ENCODE measurements around the gene U2AF1L4. TPM values are rescaled to one million over a fixed set of nuclear protein-coding genes. Genes with fewer than 3 reads are reported as not detected.
A peak's percentile ranks its signal among the peaks of the same experiment; 100 is the strongest.

U2AF1L4 gene
- total RNA-seq, 1 donor from 2014 or later = 6.6 TPM

DNA sequence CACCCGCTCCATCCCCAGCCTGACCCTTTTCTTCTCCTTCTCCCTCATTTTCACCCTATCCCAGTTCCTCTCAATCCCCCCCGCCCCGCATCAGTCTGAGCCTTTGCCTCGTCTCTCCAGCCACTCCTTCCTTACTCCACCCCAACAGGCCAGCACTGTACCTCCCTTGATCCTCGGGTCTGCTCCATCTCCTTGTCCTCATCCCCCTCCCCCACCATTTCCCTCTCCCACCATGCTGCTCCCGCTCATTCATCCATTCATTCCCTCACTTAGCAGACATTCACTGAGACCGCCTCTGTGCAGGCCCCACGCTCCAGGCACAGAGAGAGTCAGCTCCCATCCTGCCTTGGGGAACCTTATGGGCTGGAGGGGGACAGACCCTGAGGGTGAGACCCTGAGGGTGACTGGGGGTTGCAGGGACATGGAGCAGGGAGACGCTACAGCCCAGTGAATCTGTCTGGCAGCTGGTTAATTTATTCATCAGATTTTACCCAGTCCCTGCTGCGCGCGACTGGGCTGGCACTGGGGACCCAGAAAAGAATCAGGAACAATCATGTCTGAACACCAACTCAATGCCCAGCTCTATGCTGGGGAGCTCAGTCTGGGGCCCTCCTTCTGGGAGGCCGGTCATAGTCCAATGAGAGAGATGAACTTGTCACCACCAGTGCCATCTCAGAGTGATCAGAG lies 31.0 kb upstream of the U2AF1L4 start:
- Histone ChIP-seq H3K27ac (peak overlapping the region; percentile 46), H3K4me1 (peaks cover 20% of the 10 kb centered on the region), H3K9me3 (no peaks in the 10 kb centered on the region), H3K4me3 (peak overlapping the region; percentile 57 to 87), H3K27me3 (no peaks in the 10 kb centered on the region), H3K36me3 (peaks cover 0 to 17% of the 10 kb centered on the region in 2 donors)
- TF ChIP-seq, protein P1, sequence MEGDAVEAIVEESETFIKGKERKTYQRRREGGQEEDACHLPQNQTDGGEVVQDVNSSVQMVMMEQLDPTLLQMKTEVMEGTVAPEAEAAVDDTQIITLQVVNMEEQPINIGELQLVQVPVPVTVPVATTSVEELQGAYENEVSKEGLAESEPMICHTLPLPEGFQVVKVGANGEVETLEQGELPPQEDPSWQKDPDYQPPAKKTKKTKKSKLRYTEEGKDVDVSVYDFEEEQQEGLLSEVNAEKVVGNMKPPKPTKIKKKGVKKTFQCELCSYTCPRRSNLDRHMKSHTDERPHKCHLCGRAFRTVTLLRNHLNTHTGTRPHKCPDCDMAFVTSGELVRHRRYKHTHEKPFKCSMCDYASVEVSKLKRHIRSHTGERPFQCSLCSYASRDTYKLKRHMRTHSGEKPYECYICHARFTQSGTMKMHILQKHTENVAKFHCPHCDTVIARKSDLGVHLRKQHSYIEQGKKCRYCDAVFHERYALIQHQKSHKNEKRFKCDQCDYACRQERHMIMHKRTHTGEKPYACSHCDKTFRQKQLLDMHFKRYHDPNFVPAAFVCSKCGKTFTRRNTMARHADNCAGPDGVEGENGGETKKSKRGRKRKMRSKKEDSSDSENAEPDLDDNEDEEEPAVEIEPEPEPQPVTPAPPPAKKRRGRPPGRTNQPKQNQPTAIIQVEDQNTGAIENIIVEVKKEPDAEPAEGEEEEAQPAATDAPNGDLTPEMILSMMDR (IDR thresholded peaks at IDR 0.05) = no peak
- TF ChIP-seq POLR2A (IDR thresholded peaks at IDR 0.05) = no peak
- TF ChIP-seq POLR2AphosphoS5 (IDR thresholded peaks at IDR 0.05; ENCODE audit: insufficient read depth in 1 of 2, low read depth in 1 of 2) = no peak
- intact Hi-C loops (cut with DNase I) = loop anchor here (10.0 kb wide), 1 partner anchor 159 kb away; the partner anchor contains the start of gene LRFN3
- no peak for DNase-seq (ENCODE audit: extremely low spot score in 2 of 2)

DNA sequence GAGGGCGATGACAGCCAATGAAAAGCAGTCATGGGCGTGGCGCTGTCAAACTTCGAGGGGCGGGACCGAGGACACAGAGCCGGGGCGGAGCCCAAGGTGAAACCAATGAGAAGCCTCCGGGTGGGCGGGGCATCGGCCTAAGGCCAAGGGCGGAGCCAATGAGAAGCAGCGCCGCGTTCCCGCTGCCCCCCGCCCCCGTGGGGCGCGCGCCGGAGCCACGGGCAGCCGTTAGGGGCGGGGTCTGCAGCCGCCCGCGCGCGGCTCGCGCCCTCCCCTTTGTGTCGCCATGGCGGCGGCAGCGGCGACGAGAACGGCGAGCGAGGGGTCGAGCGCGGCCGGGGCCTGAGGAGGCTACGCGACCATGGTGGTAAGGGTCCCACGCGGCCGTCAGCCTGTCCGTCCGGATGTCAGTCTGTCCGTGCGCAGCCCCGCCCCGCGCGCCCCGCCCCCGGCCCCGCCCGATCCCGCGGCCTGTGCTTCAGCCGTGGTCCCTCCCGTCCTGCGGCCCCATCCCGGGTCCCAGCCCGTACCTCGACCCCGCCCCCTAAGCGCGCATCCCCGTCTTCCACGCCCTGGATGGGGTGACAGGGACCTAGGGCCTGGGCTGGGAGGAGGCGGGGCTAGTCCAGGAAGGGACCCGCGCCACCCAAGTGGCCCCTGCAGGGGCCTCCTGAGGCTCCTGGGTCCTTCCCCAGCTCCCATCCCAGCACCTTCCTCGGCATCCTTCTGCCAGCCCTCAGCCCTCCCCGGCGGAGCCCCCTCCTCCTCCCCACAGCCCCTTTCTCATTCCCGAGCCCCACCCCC lies 30.3 kb upstream of the U2AF1L4 start, which contains the start of gene ARHGAP33:
Gene ARHGAP33, plus strand, starts transcription at position 267 of the 804 bp plus-strand sequence. Its CDS starts 95 bp downstream, at position 362.
- Histone ChIP-seq H3K36me3 (peaks cover 0 to 9% of the 10 kb centered on the region in 2 donors), H3K9me3 (no peaks in the 10 kb centered on the region), H3K27me3 (no peaks in the 10 kb centered on the region), H3K4me3 (peak within 1 kb of the TSS; percentile 57 to 87), H3K27ac (peak within 1 kb of the TSS; percentile 46), H3K4me1 (peaks cover 20% of the 10 kb centered on the region)
- DNase-seq (ENCODE audit: extremely low spot score in 2 of 2) = peak in 1 of 2 donors; percentile 93
- intact Hi-C loops (cut with DNase I) = loop anchor here (10.0 kb wide), 1 partner anchor 159 kb away; the partner anchor contains the start of gene LRFN3
- TF ChIP-seq POLR2A (IDR thresholded peaks at IDR 0.05) (no peak), POLR2AphosphoS5 (IDR thresholded peaks at IDR 0.05; ENCODE audit: insufficient read depth in 1 of 2, low read depth in 1 of 2) (peak in 1 of 2 donors; percentile 38)

DNA sequence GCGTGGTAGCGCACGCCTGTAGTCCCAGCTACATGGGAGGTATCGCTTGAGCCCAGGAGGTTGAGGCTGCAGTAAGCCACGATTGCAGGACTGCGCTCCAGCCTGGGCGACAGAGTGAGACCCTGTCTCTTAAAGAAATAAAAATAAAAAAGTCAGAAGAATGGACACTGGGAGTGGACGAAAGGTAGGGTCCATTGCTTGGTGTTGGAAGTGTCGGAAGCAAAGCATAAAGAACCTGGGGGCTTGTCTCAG lies 29.8 kb upstream of the U2AF1L4 start:
- H3K36me3 ChIP-seq = peaks cover 0 to 4% of the 10 kb centered on the region in 2 donors
- H3K9me3 ChIP-seq = no peaks in the 10 kb centered on the region
- H3K27me3 ChIP-seq = no peaks in the 10 kb centered on the region
- intact Hi-C loops (cut with DNase I) = loop anchor here (10.0 kb wide), 1 partner anchor 160 kb away; the partner anchor contains the start of gene LRFN3
- no peak for DNase-seq (ENCODE audit: extremely low spot score in 2 of 2)
- H3K27ac ChIP-seq = no peak overlapping the region
- peaks cover 20% of the 10 kb centered on the region for H3K4me1 ChIP-seq
- peak overlapping the region; percentile 57 to 87 for H3K4me3 ChIP-seq
- TF ChIP-seq, protein P1 (IDR thresholded peaks at IDR 0.05) = no peak
- TF ChIP-seq POLR2A (IDR thresholded peaks at IDR 0.05) (no peak), POLR2AphosphoS5 (IDR thresholded peaks at IDR 0.05; ENCODE audit: insufficient read depth in 1 of 2, low read depth in 1 of 2) (no peak)

DNA sequence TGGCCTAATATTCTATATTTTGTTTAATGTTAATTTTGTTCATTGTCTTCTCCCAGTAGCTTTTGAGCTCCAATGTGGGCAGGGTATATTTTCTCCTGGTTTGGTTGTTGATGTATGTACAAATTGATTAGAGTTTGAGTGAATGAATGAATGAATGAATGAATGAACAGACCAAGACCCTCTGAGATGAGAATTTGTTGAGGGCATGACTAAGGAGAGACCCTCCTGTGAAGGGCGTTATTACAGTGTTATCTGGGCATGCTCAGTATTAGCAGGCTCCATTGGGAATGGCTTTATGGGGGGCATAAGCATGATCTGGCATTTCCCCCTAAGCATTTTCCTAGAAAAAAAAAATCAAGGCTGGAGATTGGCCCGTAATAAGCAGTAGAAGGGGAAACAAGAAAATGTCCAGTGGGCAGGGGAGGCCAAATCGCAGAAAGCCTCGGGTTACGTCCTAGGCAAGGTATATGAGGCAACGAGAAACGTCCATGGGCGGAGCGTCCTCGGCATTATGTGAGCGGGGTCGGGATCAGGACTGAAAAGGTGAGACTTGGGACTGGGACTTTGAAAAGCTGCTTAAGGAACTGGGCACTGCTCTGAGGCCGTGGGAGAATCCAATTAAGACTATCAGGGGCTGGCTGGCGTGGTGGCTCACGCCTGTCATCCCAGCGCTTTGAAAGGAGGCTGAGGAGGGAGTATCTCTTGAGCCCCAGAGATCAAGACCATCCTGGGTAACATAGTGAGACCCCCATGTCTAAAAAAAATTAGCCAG lies 29.2 kb upstream of the U2AF1L4 start:
- Histone ChIP-seq H3K36me3 (peaks cover 0 to 4% of the 10 kb centered on the region in 2 donors), H3K27ac (no peak overlapping the region), H3K4me1 (peaks cover 20% of the 10 kb centered on the region), H3K27me3 (no peaks in the 10 kb centered on the region), H3K9me3 (no peaks in the 10 kb centered on the region), H3K4me3 (peak overlapping the region; percentile 57 to 87)
- DNase-seq (ENCODE audit: extremely low spot score in 2 of 2) = no peak
- intact Hi-C loops (cut with DNase I) = loop anchor here (10.0 kb wide), 1 partner anchor 160 kb away; the partner anchor contains the start of gene LRFN3
- TF ChIP-seq POLR2AphosphoS5 (IDR thresholded peaks at IDR 0.05; ENCODE audit: insufficient read depth in 1 of 2, low read depth in 1 of 2) (no peak), POLR2A (IDR thresholded peaks at IDR 0.05) (no peak)
- TF ChIP-seq, protein P1 (IDR thresholded peaks at IDR 0.05) = no peak
